GM12878 (cell line): Measurements from ENCODE around the gene SPRR3.
"Not testable (repeated sequence)": the region's sequence is repeated elsewhere in the genome, so short reads cannot be mapped to it uniquely, and the experiment has no call there.

Experiments
- BHLHE40 ChIP-seq, 2 experiments: fragments of 450-650 bp in 1 of 2; IDR thresholded peaks; 2 replicates each; pipeline ENCODE4 v1.6.1; 2011 to 2017; ENCODE audit warnings: low read depth in 2 of 2, borderline replicate concordance in 1 of 2, improper control_type of control experiment in 1 of 2, low read length in 1 of 2, mild to moderate bottlenecking in 1 of 2
- BMI1 ChIP-seq: fragments of 450-650 bp; IDR thresholded peaks from 2 replicates; pipeline ENCODE4 v1.6.1; 2016; ENCODE audit warnings: mild to moderate bottlenecking, moderate library complexity, borderline replicate concordance
- CTCF ChIP-seq, 3 experiments: IDR thresholded peaks in 2 of 3; conservative IDR thresholded peaks in 1 of 3; 2 replicates each; pipeline ENCODE4 v1.5.1; 2011; ENCODE audit warnings: low read depth in 3 of 3, low read length in 3 of 3, mild to moderate bottlenecking in 3 of 3, control low read depth in 2 of 3, moderate library complexity in 2 of 3, inconsistent platforms in 1 of 3, mixed read lengths in 1 of 3; ENCODE audit not compliant: control insufficient read depth in 2 of 3, insufficient read depth in 1 of 3; ENCODE audit errors: extremely low read depth in 1 of 3
- EZH2 ChIP-seq: IDR thresholded peaks from 2 replicates; pipeline ENCODE4 v1.6.1; 2012; ENCODE audit warnings: low read depth, mild to moderate bottlenecking, control low read depth, inconsistent platforms, low read length, borderline replicate concordance; ENCODE audit not compliant: control insufficient read depth
- POLR2A ChIP-seq: IDR thresholded peaks from 2 replicates; pipeline ENCODE4 v1.6.1; 2011; ENCODE audit warnings: low read depth, mild to moderate bottlenecking, low read length
- PRDM15 ChIP-seq: fragments of 450-650 bp; formaldehyde crosslinking; IDR thresholded peaks from 2 replicates; pipeline ENCODE4 v1.4.0; 2020; ENCODE audit warnings: mild to moderate bottlenecking, moderate library complexity
- SMC3 ChIP-seq: IDR thresholded peaks from 2 replicates; pipeline ENCODE4 v1.6.1; 2011; ENCODE audit warnings: low read length, improper control_type of control experiment, borderline replicate concordance
- USF1 ChIP-seq: IDR thresholded peaks from 2 replicates; pipeline ENCODE4 v1.6.1; 2011; ENCODE audit warnings: borderline replicate concordance, low read depth, mild to moderate bottlenecking, moderate library complexity, mixed read lengths, low read length; ENCODE audit not compliant: insufficient read depth; ENCODE audit errors: extremely low read length

GRCh38 chr1:153011235-153011758 is 9.7 kb downstream of the SPRR3 start:
- TF ChIP-seq EZH2; CTCF (IDR thresholded peaks at IDR 0.05 in 2 of 3, conservative IDR thresholded peaks at IDR 0.05 in 1 of 3; ENCODE audit: control insufficient read depth in 2 of 3, extremely low read depth in 1 of 3, insufficient read depth in 1 of 3, low read depth in 3 of 3, low read length in 3 of 3); SMC3; PRDM15; BMI1; USF1; POLR2A; BHLHE40 (IDR thresholded peaks at IDR 0.05; ENCODE audit: borderline replicate concordance in 1 of 2, low read depth in 2 of 2, low read length in 1 of 2): not testable (repeated sequence)
